ENCODE results near the gene SORBS2. TPM values are rescaled to one million over a fixed set of nuclear protein-coding genes. Genes with fewer than 3 reads are reported as not detected.

The SORBS2 gene
- total and polyA plus RNA-seq, 3 donors from 2014 or later: 20.2 to 47.7 (median 26.0) TPM

GRCh38 chr4:185778307-185778706 is 33.7 kb downstream of the SORBS2 start:
- Histone ChIP-seq H3K36me3 (ENCODE audit: low read depth, missing control alignments) (no peaks in the 10 kb centered on the region), H3K27me3 (no peaks in the 10 kb centered on the region), H3K4me1 (no peaks in the 10 kb centered on the region), H3K4me3 (no peak overlapping the region), H3K9me3 (no peaks in the 10 kb centered on the region), H3K27ac (no peak overlapping the region)
- no peak for DNase-seq
- intact Hi-C loops (cut with DNase I; ENCODE audit: low total_unique reads): no loop called here
- TF ChIP-seq POLR2A (IDR thresholded peaks at IDR 0.05) (no peak), CTCF (IDR thresholded peaks at IDR 0.05) (no peak)
- 74% methylated on average over 11 of the region's 11 CpGs for WGBS, 2 donors

- intact Hi-C loops (cut with DNase I; ENCODE audit: low total_unique reads): no loop called here
- no peak for TF ChIP-seq CTCF (IDR thresholded peaks at IDR 0.05)
- TF ChIP-seq POLR2A (IDR thresholded peaks at IDR 0.05): no peak
- WGBS, 2 donors: 80 to 81% methylated on average over 4 of the region's 4 CpGs
- no peaks in the 10 kb centered on the region for H3K36me3 ChIP-seq (ENCODE audit: low read depth, missing control alignments)
- no peak overlapping the region for H3K27ac ChIP-seq
- no peak overlapping the region for H3K4me3 ChIP-seq
- H3K27me3 ChIP-seq: no peaks in the 10 kb centered on the region
- no peaks in the 10 kb centered on the region for H3K9me3 ChIP-seq
- DNase-seq: no peak
- no peaks in the 10 kb centered on the region for H3K4me1 ChIP-seq
These were observed 36.0 kb downstream of the SORBS2 start for GRCh38 chr4:185775792-185776555.

GRCh38 chr4:185774845-185775680 is 36.9 kb downstream of the SORBS2 start:
- Histone ChIP-seq H3K9me3 (no peaks in the 10 kb centered on the region), H3K4me3 (no peak overlapping the region), H3K27me3 (no peaks in the 10 kb centered on the region), H3K4me1 (no peaks in the 10 kb centered on the region), H3K27ac (peak overlapping the region in 1 of 2 donors; percentile 5), H3K36me3 (ENCODE audit: low read depth, missing control alignments) (no peaks in the 10 kb centered on the region)
- WGBS, 2 donors: 46 to 50% methylated on average over 5 of the region's 5 CpGs
- intact Hi-C loops (cut with DNase I; ENCODE audit: low total_unique reads): no loop called here
- no peak for DNase-seq
- TF ChIP-seq POLR2A (IDR thresholded peaks at IDR 0.05) (no peak), CTCF (IDR thresholded peaks at IDR 0.05) (no peak)

- Histone ChIP-seq H3K27ac (peak overlapping the region in 1 of 2 donors; percentile 5), H3K4me1 (no peaks in the 10 kb centered on the region), H3K4me3 (no peak overlapping the region), H3K36me3 (ENCODE audit: low read depth, missing control alignments) (no peaks in the 10 kb centered on the region), H3K27me3 (no peaks in the 10 kb centered on the region), H3K9me3 (no peaks in the 10 kb centered on the region)
- intact Hi-C loops (cut with DNase I; ENCODE audit: low total_unique reads): no loop called here
- TF ChIP-seq POLR2A (IDR thresholded peaks at IDR 0.05) (no peak), CTCF (IDR thresholded peaks at IDR 0.05) (no peak)
- WGBS, 2 donors: 67 to 77% methylated on average over 8 of the region's 8 CpGs
- DNase-seq: no peak
These were observed 37.8 kb downstream of the SORBS2 start for GRCh38 chr4:185774131-185774653.

All from testis (tissue), 3 donors.